ENCODE data around the gene ABCB1. TPM values are rescaled to one million over a fixed set of nuclear protein-coding genes. Genes with fewer than 3 reads are reported as not detected.

ABCB1 gene
- total and polyA plus RNA-seq, 2 of the 13 experiments (the other 11 are each of a cell fraction or from before 2014, with no cell fraction given) = 42.8 to 52.6 TPM

DNA sequence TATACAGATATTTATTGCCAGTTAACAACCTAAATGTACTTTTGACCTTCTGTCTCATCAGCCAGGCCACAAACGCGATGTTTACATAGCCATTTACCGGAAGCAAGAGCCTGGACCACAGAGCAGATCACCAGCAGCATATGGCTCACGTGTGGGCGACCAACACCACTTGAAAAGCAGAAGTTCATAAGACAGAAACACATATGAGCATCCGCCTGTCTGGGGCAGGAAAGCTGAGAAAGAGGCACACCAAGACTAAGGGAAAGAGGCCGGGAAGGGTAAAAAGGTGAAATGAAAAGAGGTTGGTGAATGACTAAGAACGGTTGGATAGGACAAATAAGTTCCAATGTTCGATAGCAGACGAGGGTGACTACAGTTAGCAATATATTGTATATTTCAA, 1.3 kb downstream of the ABCB1 start (continued):
- TF ChIP-seq ZSCAN9 (CRISPR knock-in tag; IDR thresholded peaks at IDR 0.05; ENCODE audit: borderline replicate concordance) (no peak), MAF1 (CRISPR knock-in tag; IDR thresholded peaks at IDR 0.05; ENCODE audit: borderline replicate concordance) (no peak), ZNF468 (CRISPR knock-in tag; IDR thresholded peaks at IDR 0.05) (no peak), SRSF1 (optimal IDR thresholded peaks at IDR 0.05; ENCODE audit: low read depth, low read length) (no peak), SUZ12 (IDR thresholded peaks at IDR 0.05; ENCODE audit: low read depth, low read length) (no peak), FOXA3 (CRISPR knock-in tag; IDR thresholded peaks at IDR 0.05) (peak; percentile 96), THAP11 (CRISPR knock-in tag; IDR thresholded peaks at IDR 0.05) (peak; percentile 63), IRF2 (CRISPR knock-in tag; IDR thresholded peaks at IDR 0.05) (peak; percentile 86), ZNF577 (CRISPR knock-in tag; IDR thresholded peaks at IDR 0.05; ENCODE audit: borderline replicate concordance, low read depth) (no peak), ZNF10 (CRISPR knock-in tag; IDR thresholded peaks at IDR 0.05; ENCODE audit: borderline replicate concordance, low read depth) (no peak), ZNF652 (CRISPR knock-in tag; IDR thresholded peaks at IDR 0.05; ENCODE audit: borderline replicate concordance, low read depth) (no peak; the same call in 1 of the 2 replicates), ZNF816 (CRISPR knock-in tag; IDR thresholded peaks at IDR 0.05; ENCODE audit: borderline replicate concordance) (no peak), PHF8 (CRISPR knock-in tag; IDR thresholded peaks at IDR 0.05) (0 out of 2 replicates have a peak, but pooled peaks have one; percentile 27), MED1 (CRISPR knock-in tag; IDR thresholded peaks at IDR 0.05) (peak; percentile 77), MYC (CRISPR knock-in tag; IDR thresholded peaks at IDR 0.05; ENCODE audit: borderline replicate concordance) (peak; percentile 58; the same call in 1 of the 2 replicates), ZNF367 (CRISPR knock-in tag; IDR thresholded peaks at IDR 0.05; ENCODE audit: borderline replicate concordance) (no peak)
- TF ChIP-seq, protein P1, sequence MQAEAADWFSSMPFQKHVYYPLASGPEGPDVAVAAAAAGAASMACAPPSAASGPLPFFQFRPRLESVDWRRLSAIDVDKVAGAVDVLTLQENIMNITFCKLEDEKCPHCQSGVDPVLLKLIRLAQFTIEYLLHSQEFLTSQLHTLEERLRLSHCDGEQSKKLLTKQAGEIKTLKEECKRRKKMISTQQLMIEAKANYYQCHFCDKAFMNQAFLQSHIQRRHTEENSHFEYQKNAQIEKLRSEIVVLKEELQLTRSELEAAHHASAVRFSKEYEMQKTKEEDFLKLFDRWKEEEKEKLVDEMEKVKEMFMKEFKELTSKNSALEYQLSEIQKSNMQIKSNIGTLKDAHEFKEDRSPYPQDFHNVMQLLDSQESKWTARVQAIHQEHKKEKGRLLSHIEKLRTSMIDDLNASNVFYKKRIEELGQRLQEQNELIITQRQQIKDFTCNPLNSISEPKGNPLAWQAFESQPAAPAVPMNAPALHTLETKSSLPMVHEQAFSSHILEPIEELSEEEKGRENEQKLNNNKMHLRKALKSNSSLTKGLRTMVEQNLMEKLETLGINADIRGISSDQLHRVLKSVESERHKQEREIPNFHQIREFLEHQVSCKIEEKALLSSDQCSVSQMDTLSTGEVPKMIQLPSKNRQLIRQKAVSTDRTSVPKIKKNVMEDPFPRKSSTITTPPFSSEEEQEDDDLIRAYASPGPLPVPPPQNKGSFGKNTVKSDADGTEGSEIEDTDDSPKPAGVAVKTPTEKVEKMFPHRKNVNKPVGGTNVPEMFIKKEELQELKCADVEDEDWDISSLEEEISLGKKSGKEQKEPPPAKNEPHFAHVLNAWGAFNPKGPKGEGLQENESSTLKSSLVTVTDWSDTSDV (CRISPR knock-in tag; IDR thresholded peaks at IDR 0.05) = no peak
- TF ChIP-seq, protein P2, sequence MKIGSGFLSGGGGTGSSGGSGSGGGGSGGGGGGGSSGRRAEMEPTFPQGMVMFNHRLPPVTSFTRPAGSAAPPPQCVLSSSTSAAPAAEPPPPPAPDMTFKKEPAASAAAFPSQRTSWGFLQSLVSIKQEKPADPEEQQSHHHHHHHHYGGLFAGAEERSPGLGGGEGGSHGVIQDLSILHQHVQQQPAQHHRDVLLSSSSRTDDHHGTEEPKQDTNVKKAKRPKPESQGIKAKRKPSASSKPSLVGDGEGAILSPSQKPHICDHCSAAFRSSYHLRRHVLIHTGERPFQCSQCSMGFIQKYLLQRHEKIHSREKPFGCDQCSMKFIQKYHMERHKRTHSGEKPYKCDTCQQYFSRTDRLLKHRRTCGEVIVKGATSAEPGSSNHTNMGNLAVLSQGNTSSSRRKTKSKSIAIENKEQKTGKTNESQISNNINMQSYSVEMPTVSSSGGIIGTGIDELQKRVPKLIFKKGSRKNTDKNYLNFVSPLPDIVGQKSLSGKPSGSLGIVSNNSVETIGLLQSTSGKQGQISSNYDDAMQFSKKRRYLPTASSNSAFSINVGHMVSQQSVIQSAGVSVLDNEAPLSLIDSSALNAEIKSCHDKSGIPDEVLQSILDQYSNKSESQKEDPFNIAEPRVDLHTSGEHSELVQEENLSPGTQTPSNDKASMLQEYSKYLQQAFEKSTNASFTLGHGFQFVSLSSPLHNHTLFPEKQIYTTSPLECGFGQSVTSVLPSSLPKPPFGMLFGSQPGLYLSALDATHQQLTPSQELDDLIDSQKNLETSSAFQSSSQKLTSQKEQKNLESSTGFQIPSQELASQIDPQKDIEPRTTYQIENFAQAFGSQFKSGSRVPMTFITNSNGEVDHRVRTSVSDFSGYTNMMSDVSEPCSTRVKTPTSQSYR (CRISPR knock-in tag; IDR thresholded peaks at IDR 0.05; ENCODE audit: borderline replicate concordance) = peak; percentile 10; the same call in 1 of the 2 replicates
- TF ChIP-seq, protein P3, sequence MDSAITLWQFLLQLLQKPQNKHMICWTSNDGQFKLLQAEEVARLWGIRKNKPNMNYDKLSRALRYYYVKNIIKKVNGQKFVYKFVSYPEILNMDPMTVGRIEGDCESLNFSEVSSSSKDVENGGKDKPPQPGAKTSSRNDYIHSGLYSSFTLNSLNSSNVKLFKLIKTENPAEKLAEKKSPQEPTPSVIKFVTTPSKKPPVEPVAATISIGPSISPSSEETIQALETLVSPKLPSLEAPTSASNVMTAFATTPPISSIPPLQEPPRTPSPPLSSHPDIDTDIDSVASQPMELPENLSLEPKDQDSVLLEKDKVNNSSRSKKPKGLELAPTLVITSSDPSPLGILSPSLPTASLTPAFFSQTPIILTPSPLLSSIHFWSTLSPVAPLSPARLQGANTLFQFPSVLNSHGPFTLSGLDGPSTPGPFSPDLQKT (CRISPR knock-in tag; IDR thresholded peaks at IDR 0.05; ENCODE audit: borderline replicate concordance) = no peak
- TF ChIP-seq, protein P4, sequence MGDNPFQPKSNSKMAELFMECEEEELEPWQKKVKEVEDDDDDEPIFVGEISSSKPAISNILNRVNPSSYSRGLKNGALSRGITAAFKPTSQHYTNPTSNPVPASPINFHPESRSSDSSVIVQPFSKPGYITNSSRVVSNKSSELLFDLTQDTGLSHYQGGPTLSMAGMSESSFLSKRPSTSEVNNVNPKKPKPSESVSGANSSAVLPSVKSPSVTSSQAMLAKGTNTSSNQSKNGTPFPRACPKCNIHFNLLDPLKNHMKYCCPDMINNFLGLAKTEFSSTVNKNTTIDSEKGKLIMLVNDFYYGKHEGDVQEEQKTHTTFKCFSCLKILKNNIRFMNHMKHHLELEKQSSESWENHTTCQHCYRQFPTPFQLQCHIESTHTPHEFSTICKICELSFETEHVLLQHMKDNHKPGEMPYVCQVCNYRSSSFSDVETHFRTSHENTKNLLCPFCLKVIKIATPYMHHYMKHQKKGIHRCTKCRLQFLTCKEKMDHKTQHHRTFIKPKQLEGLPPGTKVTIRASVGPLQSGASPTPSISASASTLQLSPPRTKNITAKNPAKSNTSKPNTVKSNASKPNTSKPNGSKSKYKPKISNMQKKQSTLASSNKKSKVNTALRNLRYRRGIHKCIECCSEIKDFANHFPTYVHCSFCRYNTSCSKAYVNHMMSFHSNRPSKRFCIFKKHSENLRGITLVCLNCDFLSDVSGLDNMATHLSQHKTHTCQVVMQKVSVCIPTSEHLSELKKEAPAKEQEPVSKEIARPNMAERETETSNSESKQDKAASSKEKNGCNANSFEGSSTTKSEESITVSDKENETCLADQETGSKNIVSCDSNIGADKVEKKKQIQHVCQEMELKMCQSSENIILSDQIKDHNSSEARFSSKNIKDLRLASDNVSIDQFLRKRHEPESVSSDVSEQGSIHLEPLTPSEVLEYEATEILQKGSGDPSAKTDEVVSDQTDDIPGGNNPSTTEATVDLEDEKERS (CRISPR knock-in tag; IDR thresholded peaks at IDR 0.05) = peak; percentile 57; the same call in 1 of the 2 replicates
- TF ChIP-seq, protein P5, sequence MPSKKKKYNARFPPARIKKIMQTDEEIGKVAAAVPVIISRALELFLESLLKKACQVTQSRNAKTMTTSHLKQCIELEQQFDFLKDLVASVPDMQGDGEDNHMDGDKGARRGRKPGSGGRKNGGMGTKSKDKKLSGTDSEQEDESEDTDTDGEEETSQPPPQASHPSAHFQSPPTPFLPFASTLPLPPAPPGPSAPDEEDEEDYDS (CRISPR knock-in tag; IDR thresholded peaks at IDR 0.05) = peak; percentile 62; the same call in 1 of the 2 replicates
